CD4-positive, alpha-beta T cell treated with Interleukin-4 for 4 hours (primary cell): ENCODE measurements around the gene KDM3B.

Experiments
- DNase-seq: peaks from one replicate; pipeline ENCODE4 v3.0.0-alpha.2; 2020

The KDM3B gene

GRCh38 chr5:138391859-138392386, 39.4 kb downstream of the KDM3B start:
- DNase-seq, result no peak

DNA sequence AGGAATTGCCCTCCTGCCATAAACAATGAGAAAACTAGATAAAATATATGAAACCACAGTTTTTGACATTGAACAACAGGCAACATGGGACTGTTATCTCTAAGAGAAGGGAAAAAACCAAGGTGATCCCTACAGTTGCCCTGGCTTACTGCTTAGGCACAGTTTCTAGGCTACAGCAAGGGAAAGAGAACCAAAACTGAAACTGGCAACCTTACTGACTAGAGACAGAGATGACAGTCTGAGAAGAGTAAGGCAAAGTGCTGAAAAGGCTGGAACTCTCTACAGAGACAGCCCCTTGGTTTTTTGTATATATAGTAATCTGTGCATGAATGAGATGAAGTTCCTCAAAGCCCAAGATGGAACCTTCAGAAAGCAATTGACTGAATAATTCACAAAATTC, 50.2 kb downstream of the KDM3B start:
- no peak for DNase-seq

DNA sequence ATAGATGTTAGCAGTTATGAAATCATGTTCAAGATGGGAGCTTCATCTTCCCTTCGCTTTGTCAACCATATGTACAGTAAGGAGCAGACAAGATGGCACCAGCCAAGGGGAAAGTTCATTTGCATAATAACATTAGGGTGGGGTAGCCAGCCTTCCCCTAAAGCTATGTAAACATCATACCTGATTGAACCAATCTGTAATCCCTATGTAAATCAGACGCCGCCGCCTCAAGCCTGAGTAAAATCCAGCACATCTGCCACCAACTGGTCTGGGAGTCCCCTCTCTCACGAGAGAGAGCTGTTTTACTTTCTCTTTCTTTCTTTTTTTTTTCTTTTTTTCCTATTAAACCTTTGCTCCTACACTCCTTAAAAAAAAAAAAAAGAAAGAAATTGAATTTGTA, 55.5 kb downstream of the KDM3B start:
- DNase-seq, result no peak

GRCh38 chr5:138410996-138411640, 58.6 kb downstream of the KDM3B start:
- peak; percentile 14 for DNase-seq

GRCh38 chr5:138418444-138418843, 66.0 kb downstream of the KDM3B start:
- no peak for DNase-seq

DNA sequence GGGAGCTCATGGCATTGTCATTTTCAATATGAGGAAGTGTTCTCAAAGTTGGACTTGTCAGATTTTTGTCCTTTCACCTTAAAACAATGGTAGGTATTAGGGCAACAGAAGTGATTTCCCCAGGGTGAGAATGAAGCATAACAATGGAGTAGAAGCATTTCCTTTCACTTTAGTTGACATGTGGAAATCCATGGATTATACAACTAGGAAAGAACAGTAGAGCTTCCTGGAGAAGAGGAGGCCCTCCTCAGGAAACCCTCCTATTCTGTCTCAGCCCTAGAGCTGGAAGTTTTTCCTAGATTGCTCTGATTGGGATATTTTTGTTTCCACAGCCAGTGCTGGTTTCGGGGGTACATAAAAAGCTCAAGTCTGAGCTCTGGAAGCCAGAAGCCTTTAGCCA, 72.6 kb downstream of the KDM3B start:
- DNase-seq, result no peak

GRCh38 chr5:138435943-138436342, 83.5 kb downstream of the KDM3B start:
- no peak for DNase-seq

- no peak for DNase-seq
Measured at GRCh38 chr5:138438003-138438723, 85.7 kb downstream of the KDM3B start.

- DNase-seq, result peak; percentile 17
Measured at GRCh38 chr5:138438724-138439476, 86.4 kb downstream of the KDM3B start, which contains the start of gene REEP2. Gene REEP2 (plus strand): TSS chr5:138439057. CDS start chr5:138439209, 152 bp downstream.

DNA sequence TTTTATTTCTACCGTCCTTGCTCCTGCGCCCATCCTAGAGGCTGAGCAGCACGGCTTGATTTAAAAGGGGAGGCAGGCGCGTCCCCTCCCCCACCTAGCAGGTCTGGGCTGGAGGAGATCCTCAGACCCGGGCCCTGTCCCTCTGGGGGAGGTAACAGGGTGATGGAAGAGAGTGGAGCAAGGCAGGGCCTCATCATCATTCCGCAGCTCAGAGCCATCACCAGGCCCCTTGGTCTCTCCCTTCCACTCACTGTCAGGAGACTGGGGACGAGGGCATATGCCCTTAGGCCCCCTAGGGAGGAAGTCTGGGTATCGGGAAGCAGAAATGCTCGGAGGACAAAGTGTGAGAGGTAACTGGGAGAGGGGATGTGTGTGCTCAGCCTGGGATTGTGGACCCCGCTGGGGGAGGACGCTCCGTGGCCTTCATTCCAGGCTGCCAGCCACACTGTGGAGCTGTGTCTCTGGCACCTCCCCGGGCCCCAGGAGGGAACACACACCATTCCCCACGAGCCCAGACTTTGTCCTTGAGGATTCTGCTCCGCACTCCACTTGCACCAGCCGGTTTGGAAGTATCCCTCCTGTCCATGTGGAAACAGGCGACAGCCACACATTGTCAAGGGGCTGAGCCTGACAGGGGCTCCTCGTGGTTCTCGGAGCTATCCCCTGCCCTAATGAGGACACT, 87.1 kb downstream of the KDM3B start:
- no peak for DNase-seq

- no peak for DNase-seq
Measured at GRCh38 chr5:138440159-138441073, 87.9 kb downstream of the KDM3B start.

GRCh38 chr5:138441221-138441620, 88.7 kb downstream of the KDM3B start:
- DNase-seq, result no peak

- no peak for DNase-seq
Measured at GRCh38 chr5:138444078-138444773, 91.7 kb downstream of the KDM3B start.

- DNase-seq, result no peak
Measured at GRCh38 chr5:138444774-138445546, 92.5 kb downstream of the KDM3B start.

DNA sequence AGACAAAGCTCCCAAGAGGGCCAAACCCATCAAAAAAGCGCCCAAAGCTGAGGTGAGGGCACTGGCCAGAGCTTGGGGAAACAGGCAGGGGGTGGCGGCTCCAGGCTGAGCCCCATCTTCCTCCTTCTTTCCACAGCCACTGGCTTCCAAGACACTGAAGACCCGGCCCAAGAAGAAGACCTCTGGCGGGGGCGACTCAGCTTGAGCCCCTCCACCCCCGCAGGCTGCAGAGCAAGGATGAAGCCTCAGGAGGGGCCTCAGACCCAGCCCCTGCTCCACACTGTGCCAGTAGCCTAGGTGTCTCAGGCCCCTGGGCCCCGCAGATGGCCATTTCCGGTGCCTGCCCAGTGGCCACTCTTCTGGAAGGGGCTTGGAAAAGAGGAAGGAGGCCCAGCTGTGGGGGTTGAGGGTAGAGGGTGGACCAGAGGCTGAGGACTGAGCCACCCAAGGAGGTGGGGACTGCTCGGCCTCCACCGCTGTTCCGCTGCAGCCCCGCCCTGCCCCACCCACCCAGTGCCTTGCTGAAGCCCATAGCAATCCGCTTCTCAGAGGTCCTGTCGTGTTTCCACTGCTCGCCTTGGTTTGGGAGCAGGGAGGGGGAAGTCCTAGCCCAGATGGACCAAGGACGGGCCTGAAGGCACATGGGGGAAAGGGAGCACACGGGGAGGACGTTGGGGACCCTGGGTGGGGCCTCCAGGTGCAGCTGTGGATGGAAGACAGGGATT, 93.2 kb downstream of the KDM3B start:
- no peak for DNase-seq

DNA sequence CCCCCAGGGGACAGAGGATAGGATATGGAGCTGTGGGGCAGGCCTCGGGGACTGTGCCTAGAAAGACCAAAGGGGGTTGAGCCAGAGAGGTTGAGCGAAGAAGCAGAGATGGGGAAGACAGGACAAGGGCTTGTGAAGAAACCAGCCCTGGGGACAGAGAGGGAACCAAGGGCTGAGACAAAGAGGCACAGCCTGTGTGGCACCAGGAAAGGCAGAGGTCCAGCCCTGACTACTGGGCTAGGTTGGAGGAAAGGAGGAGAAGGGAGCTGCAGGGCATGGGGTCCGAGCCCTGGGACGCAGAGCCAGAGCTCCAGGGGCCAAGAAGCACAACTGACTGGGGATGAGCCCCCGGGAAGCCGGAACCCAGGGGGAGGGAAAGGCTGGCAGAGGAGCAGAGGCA, 95.6 kb downstream of the KDM3B start:
- no peak for DNase-seq

GRCh38 chr5:138448481-138449398, 96.3 kb downstream of the KDM3B start:
- no peak for DNase-seq

GRCh38 chr5:138449501-138450239, 97.2 kb downstream of the KDM3B start:
- DNase-seq, result peak; percentile 64
